ENCODE data around the gene C19orf67.

DNA sequence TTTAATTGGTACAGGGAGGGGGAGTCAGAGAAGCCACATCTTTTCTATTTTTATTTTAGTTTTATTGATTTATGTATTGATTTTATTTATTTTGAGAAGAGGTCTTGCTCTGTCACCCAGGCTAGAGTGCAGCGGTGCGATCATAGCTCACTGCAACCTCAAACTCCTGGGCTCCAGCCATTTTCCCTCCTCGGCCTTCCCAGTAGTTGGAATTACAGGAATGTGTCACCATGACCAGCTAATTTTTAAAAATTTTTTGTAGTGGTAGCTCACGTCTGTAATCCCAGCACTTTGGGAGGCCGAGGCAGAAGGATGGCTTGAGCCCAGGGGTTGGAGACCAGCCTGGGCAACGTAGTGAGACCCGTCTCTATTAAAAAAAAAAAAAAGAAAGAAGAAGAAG is 49.9 kb downstream of the C19orf67 start:
- TF ChIP-seq, protein P1, sequence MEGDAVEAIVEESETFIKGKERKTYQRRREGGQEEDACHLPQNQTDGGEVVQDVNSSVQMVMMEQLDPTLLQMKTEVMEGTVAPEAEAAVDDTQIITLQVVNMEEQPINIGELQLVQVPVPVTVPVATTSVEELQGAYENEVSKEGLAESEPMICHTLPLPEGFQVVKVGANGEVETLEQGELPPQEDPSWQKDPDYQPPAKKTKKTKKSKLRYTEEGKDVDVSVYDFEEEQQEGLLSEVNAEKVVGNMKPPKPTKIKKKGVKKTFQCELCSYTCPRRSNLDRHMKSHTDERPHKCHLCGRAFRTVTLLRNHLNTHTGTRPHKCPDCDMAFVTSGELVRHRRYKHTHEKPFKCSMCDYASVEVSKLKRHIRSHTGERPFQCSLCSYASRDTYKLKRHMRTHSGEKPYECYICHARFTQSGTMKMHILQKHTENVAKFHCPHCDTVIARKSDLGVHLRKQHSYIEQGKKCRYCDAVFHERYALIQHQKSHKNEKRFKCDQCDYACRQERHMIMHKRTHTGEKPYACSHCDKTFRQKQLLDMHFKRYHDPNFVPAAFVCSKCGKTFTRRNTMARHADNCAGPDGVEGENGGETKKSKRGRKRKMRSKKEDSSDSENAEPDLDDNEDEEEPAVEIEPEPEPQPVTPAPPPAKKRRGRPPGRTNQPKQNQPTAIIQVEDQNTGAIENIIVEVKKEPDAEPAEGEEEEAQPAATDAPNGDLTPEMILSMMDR (IDR thresholded peaks at IDR 0.05): no peak
- TF ChIP-seq POLR2A (IDR thresholded peaks at IDR 0.05): no peak
